Activated T-helper 17 cell treated with anti-CD3 and anti-CD28 coated beads, Interleukin-2, amount 50 U/mL, for 72 hours (primary cell): Measurements from ENCODE around the gene AXL. TPM values are rescaled to one million over a fixed set of nuclear protein-coding genes. Genes with fewer than 3 reads are reported as not detected.
"Not testable (repeated sequence)": the region's sequence is repeated elsewhere in the genome, so short reads cannot be mapped to it uniquely, and the experiment has no call there.

Source experiments
- ATAC-seq: fragments of 150-1000 bp; cut with Tn5 transposase; replicated peaks from 2 replicates; pipeline ENCODE4 v1.10.0; 2021; ENCODE audit warnings: mild to moderate bottlenecking, moderate library complexity
- H3K27ac Mint-ChIP-seq: one replicate; pipeline ENCODE4 v1.8.0; 2022; ENCODE audit warnings: mixed read lengths
- H3K27me3 Mint-ChIP-seq: one replicate; pipeline ENCODE4 v1.8.0; 2022; ENCODE audit warnings: mixed read lengths
- H3K36me3 Mint-ChIP-seq: one replicate; pipeline ENCODE4 v1.8.0; 2022; ENCODE audit warnings: low read depth, mild to moderate bottlenecking, mixed read lengths
- H3K4me1 Mint-ChIP-seq: one replicate; pipeline ENCODE4 v1.8.0; 2022; ENCODE audit warnings: mixed read lengths
- H3K4me3 Mint-ChIP-seq: one replicate; pipeline ENCODE4 v1.8.0; 2022; ENCODE audit warnings: mild to moderate bottlenecking, mixed read lengths
- H3K9me3 Mint-ChIP-seq: one replicate; pipeline ENCODE4 v1.8.0; 2022; ENCODE audit warnings: mixed read lengths
- total RNA-seq, 2 donors: library from RNA; stranded (reverse); gene quantifications; one replicate each; pipeline ENCODE4 v1.2.3, GENCODE V29; 2022

The AXL gene
- total RNA-seq, 2 donors from 2014 or later, result 0.04 to 2.3 TPM

DNA sequence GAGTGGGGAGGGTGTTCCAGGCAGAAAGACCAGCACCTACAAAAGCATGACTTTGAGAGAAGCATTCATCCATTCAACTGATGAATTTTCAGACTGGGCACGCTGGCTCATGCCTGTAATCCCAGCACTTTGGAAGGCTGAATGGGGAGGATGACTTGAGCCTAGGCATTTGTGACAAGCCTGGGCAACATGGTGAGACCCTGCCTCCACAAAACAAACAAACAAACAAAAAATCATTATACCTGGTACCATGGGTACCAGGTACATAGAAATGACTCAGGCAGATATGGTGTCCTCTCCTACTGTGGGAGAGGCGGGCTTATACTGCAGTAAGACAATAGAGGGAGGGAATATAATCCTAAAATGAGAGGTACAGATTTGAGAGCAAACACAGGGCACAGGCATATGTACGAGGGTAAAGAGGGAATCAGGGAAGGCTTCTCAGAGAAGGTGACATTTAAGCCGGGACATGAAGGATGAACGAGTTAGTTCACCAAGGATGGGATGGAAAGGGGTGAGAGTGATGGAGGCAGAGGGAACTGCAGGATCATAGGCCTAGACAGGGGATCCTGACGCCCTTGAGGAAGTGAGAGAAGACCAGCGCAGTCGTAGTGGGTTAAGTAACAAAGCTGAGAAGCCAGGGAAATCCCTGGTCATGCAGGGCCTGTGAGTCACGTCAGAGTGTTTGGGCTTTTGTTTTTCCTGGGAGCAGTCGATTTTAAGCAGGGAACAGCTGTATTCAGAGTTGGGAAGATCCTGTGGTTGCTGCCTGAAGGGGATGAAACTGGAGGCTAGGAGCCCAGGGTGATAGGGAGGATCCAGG, 23.1 kb upstream of the AXL start:
- no peak overlapping the region for H3K4me3 Mint-ChIP-seq
- H3K9me3 Mint-ChIP-seq, result no peaks in the 10 kb centered on the region
- peaks cover 30% of the 10 kb centered on the region for H3K27me3 Mint-ChIP-seq
- H3K27ac Mint-ChIP-seq, result no peak overlapping the region
- peaks cover 11% of the 10 kb centered on the region for H3K4me1 Mint-ChIP-seq
- no peaks in the 10 kb centered on the region for H3K36me3 Mint-ChIP-seq
- no peak for ATAC-seq

DNA sequence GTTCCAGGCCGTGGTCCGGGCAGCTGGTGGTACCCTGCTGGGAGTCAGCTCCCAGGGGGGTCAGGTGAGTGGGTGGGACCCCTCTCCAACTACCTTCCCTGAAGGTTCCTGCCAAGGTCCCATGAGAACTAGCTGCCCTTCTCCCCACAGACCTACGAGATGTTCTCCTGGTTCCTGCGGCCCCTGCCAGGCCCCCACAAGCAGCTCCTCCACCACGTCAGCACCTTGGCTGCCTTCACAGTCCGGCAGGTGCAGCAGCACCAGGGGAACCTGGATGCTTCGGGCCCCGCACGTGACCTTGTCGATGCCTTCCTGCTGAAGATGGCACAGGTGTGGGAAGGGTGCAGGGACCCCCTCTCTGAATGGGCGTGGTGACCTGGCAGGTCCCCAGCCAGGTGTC, 20.5 kb upstream of the AXL start:
- peaks cover 5% of the 10 kb centered on the region for H3K4me1 Mint-ChIP-seq
- H3K4me3 Mint-ChIP-seq, result no peak overlapping the region
- H3K9me3 Mint-ChIP-seq, result no peaks in the 10 kb centered on the region
- H3K27ac Mint-ChIP-seq, result no peak overlapping the region
- H3K27me3 Mint-ChIP-seq, result peaks cover 14% of the 10 kb centered on the region
- ATAC-seq, result no peak
- H3K36me3 Mint-ChIP-seq, result no peaks in the 10 kb centered on the region

DNA sequence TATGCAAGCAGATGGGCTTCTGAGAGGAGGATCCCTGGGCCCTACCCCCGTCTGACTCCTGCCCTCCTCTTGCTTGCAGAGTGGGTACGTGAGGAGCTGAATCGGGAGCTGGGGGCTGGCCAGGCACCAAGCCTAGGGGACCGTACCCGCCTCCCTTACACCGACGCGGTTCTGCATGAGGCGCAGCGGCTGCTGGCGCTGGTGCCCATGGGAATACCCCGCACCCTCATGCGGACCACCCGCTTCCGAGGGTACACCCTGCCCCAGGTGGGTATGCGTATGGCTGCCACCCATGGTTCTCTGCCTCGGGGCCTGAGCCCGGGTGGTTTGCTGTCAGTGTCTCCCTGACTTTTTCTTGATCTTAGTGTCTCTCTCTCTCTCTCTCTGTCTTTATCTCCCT, 15.7 kb upstream of the AXL start:
- H3K9me3 Mint-ChIP-seq, result no peaks in the 10 kb centered on the region

DNA sequence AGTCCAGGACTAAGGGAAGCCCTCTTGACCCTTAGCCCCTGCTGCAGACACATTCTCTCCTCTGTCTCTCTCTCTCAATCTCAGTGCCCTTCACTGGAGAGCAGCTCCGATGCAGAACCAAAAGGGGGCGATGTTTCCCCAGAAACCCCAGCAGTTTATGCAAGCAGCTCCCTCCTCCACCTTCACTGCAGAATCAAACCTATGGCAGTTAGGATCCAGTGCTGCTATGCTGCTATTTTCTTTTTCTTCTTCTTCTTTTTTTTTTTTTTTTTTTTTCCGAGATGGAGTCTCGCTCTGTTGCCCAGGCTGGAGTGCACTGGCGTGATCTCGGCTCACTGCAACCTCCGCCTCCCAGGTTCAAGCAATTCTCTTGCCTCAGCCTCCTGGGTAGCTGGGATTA, 14.7 kb upstream of the AXL start:
- Mint-ChIP-seq H3K4me1 (peaks cover 18% of the 10 kb centered on the region), H3K27ac (peak overlapping the region; percentile 63)
- not testable (repeated sequence) for H3K4me3 Mint-ChIP-seq, H3K27me3 Mint-ChIP-seq, H3K36me3 Mint-ChIP-seq, H3K9me3 Mint-ChIP-seq
- peak; percentile 97 for ATAC-seq

More for the DNA sequence above, 15.7 kb upstream of the AXL start:
- ATAC-seq, result no peak
- peaks cover 3% of the 10 kb centered on the region for H3K27me3 Mint-ChIP-seq
- no peak overlapping the region for H3K27ac Mint-ChIP-seq
- H3K36me3 Mint-ChIP-seq, result no peaks in the 10 kb centered on the region
- H3K4me3 Mint-ChIP-seq, result no peak overlapping the region
- H3K4me1 Mint-ChIP-seq, result peaks cover 18% of the 10 kb centered on the region

DNA sequence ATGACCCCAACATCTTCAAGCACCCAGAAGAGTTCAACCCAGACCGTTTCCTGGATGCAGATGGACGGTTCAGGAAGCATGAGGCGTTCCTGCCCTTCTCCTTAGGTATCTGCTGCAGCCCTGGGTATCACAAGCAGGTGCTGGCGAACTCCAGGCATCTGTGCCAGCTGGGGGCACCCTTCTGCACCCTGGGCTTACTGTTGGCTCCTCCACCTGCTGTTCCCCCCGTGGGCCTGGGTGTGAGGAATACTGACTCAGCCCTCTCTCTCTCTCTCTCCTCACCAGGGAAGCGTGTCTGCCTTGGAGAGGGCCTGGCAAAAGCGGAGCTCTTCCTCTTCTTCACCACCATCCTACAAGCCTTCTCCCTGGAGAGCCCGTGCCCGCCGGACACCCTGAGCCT, 13.0 kb upstream of the AXL start:
- peak; percentile 47 for ATAC-seq
- Mint-ChIP-seq H3K4me3 (no peak overlapping the region), H3K36me3 (no peaks in the 10 kb centered on the region), H3K9me3 (no peaks in the 10 kb centered on the region), H3K27ac (no peak overlapping the region), H3K27me3 (no peaks in the 10 kb centered on the region), H3K4me1 (peaks cover 18% of the 10 kb centered on the region)

DNA sequence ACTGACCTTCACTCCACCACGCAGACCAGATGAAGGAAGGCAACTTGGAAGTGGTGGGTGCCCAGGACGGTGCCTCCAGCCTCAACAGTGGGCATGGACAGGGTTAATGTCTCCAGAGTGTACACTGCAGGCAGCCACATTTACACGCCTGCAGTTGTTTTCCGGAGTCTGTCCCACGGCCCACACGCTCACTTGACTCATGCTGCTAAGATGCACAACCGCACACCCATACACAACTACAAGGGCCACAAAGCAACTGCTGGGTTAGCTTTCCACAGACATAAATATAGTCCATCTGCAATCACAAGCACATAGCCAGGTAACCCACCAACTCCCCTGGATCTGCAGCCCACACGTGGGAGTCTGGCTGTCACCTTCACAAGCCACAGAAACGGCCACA, 12.6 kb upstream of the AXL start:
- Mint-ChIP-seq H3K27me3 (no peaks in the 10 kb centered on the region), H3K4me3 (no peak overlapping the region), H3K36me3 (no peaks in the 10 kb centered on the region), H3K4me1 (peaks cover 18% of the 10 kb centered on the region), H3K27ac (no peak overlapping the region), H3K9me3 (no peaks in the 10 kb centered on the region)
- no peak for ATAC-seq

DNA sequence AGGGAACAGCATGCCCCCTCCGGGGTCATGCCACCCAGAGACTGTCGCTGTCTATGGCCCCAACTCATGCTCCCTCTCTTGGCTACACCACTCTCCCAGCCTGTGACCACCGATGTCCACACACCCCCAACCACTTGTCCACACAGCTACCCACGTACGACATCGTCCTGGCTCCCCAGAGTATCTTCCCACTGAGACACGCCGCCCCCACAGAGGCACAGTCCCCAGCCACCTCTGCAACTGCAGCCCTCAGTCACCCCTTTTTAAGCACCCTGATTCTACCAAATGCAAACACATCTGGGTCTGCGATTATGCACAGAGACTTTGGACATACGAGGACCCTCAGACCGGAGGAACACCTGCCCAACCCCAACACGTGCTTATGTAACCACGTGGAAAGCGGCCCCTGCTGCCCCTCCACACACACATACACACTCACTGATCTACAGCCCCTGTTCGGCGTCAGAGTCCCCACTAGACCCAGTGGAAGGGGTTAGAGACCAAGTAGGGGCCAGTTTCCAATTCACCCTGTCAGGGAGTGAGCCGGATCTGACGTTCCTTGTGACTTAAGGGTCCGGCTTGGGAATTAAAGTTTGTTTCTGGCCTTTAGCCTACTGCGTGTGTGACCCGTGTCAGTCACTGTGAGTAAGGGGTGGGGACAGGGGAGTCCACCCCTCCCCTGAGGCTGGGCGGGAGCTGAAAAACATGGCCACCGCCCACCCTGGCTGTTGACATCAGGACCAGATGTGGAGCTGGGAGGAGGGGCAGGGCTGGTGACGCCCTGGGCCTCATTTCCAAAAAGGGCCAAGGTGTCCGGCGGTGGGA, 11.9 kb upstream of the AXL start:
- no peak for ATAC-seq
- H3K4me3 Mint-ChIP-seq, result no peak overlapping the region
- H3K9me3 Mint-ChIP-seq, result no peaks in the 10 kb centered on the region
- no peak overlapping the region for H3K27ac Mint-ChIP-seq
- H3K36me3 Mint-ChIP-seq, result no peaks in the 10 kb centered on the region
- H3K4me1 Mint-ChIP-seq, result peaks cover 18% of the 10 kb centered on the region
- H3K27me3 Mint-ChIP-seq, result no peaks in the 10 kb centered on the region

DNA sequence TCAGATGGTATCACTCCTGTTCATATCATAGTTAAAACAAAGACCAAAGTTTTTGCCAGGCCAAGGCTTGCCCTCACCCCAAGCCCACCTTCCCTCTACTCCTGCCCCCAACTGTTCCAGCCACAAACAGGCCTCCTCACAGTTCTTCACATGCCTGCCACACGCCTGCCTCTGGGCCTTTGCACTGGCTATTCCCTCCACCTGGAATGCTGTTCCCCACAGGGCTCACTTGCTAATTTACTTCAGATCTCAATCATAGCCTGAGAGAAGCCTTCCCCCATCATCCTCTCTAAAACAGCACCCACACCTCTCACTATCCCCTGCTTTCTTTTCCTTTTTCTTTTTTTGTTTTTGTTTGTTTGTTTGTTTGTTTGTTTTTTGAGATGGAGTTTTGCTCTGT, 4.9 kb upstream of the AXL start:
- Mint-ChIP-seq H3K36me3 (no peaks in the 10 kb centered on the region), H3K27me3 (peaks cover 17% of the 10 kb centered on the region), H3K4me3 (no peak overlapping the region), H3K4me1 (no peaks in the 10 kb centered on the region), H3K9me3 (no peaks in the 10 kb centered on the region), H3K27ac (no peak overlapping the region)
- no peak for ATAC-seq

DNA sequence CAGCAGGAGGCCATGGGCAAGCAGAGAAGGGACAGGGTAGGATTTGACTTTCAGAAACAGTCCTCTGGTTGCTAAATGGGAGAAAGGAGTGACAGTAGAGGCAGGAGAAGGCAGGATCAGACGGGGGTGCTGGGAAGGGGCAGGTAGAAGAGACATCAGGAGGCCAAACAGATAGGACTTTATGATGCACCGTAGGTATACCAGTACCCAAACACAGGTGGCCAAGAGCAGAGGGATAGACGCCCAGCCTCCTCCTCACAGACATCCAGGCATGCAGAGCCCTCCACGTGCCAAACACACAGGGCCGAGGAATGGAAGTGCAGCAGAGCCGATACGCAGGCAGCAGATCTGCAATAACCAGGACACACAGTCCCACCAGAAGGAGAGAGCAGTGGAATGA, 1.3 kb upstream of the AXL start:
- Mint-ChIP-seq H3K4me3 (no peak overlapping the region), H3K4me1 (no peaks in the 10 kb centered on the region), H3K9me3 (no peaks in the 10 kb centered on the region), H3K27ac (no peak overlapping the region), H3K27me3 (peaks cover 37% of the 10 kb centered on the region), H3K36me3 (no peaks in the 10 kb centered on the region)
- ATAC-seq, result no peak

DNA sequence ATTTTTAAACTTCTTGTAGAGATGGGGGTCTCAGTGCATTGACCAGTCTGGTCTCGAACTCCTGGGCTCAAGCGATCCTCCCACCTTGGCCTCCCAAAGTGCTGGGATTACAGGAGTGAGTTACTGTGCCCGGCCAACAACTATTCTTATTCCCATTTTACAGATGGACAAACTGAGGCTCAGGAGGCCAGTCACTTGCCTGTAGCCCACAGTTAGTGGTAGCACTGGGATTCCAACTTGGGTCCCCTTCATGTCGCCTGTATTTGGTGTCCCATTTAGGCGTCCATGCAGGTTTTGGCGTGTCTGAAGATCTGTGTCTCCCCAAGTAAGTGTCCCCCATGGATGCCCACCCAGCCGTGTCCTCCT, 791 bp upstream of the AXL start:
- peaks cover 37% of the 10 kb centered on the region for H3K27me3 Mint-ChIP-seq
- H3K27ac Mint-ChIP-seq, result peak overlapping the region; percentile 38
- no peaks in the 10 kb centered on the region for H3K9me3 Mint-ChIP-seq
- H3K4me1 Mint-ChIP-seq, result no peaks in the 10 kb centered on the region
- H3K4me3 Mint-ChIP-seq, result no peak overlapping the region
- no peaks in the 10 kb centered on the region for H3K36me3 Mint-ChIP-seq
- no peak for ATAC-seq

DNA sequence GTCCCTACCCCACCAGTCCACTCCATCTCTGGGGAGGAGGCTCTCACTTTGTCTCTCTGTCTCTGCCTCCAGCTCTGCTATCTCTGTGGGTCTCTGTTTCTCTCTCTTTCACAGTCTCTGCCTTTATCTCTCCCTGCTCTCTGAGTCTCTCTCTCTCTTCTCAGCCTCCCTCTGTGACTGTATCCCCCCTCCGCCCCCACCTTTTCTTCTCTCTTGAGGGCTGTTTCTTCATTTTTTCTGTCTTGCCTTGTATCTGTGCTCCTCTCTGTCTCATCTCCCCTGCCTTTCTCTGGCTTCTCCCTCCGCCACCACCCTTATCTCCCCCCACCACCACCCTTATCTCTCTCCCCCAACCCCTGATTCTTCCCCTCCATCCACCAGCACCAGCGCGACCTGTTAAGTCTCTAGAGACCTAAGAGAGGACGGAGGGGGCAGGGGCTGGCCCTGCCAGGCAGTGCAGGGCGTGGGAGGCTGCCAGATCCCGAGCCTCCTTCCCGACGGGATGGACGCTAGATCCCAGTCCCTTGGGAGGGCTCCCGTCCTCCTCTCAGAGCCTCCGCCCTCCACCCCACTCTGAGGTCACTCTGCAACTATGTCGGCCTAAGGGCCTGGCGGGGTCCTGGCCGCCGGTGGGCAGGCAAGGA, 1.0 kb downstream of the AXL start:
- H3K4me1 Mint-ChIP-seq, result peaks cover 7% of the 10 kb centered on the region
- H3K27me3 Mint-ChIP-seq, result peaks cover 37% of the 10 kb centered on the region
- ATAC-seq, result no peak
- H3K27ac Mint-ChIP-seq, result no peak overlapping the region
- no peaks in the 10 kb centered on the region for H3K9me3 Mint-ChIP-seq
- no peak overlapping the region for H3K4me3 Mint-ChIP-seq
- H3K36me3 Mint-ChIP-seq, result no peaks in the 10 kb centered on the region

DNA sequence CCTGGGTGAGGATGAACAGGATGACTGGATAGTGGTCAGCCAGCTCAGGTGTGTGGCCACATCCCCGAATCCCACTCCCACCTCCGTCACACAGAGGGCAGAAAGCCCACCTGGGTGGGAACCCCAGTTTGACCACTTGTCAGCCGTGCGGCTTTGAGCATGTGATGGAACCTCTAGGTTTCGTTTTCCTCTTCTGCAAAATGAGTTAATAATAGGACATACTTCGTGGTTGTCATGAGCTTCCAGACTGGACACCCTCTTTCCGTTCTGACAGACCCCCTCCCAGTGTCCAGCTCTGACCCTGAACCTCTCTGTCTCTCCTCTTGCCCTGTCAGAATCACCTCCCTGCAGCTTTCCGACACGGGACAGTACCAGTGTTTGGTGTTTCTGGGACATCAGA, 1.8 kb downstream of the AXL start:
- Mint-ChIP-seq H3K9me3 (no peaks in the 10 kb centered on the region), H3K4me3 (no peak overlapping the region), H3K36me3 (peaks cover 4% of the 10 kb centered on the region), H3K4me1 (peaks cover 14% of the 10 kb centered on the region), H3K27ac (no peak overlapping the region), H3K27me3 (peaks cover 37% of the 10 kb centered on the region)
- ATAC-seq, result no peak

DNA sequence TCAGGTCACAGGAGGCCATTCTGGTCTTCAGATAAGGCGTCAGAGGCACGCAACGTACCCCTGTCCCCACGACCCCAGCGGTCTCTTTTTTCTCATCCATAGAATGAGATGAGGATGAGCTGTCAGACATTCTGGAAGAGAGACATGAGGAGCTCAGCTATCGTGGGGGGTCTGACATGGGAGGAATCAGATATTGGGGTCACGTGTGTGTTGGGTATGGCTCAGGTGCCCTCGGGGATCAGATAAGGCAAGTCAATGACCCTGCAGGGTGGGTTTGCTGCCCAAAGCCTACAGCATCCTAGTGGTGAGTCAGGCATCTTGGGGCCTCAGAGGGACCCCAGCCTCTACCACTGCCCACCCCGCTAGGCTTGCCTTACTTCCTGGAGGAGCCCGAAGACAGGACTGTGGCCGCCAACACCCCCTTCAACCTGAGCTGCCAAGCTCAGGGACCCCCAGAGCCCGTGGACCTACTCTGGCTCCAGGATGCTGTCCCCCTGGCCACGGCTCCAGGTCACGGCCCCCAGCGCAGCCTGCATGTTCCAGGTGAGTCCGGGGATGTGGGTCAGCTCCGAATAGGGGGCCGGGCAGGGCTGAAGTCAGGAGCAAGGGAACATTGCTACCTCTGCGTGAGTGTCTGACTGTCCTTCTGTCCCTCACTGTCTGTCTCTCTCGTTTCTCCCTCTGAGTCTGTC, 2.6 kb downstream of the AXL start:
- Mint-ChIP-seq H3K4me1 (peaks cover 15% of the 10 kb centered on the region), H3K9me3 (no peaks in the 10 kb centered on the region), H3K27me3 (peaks cover 36% of the 10 kb centered on the region), H3K27ac (peak overlapping the region; percentile 95), H3K4me3 (no peak overlapping the region), H3K36me3 (peaks cover 5% of the 10 kb centered on the region)
- no peak for ATAC-seq

DNA sequence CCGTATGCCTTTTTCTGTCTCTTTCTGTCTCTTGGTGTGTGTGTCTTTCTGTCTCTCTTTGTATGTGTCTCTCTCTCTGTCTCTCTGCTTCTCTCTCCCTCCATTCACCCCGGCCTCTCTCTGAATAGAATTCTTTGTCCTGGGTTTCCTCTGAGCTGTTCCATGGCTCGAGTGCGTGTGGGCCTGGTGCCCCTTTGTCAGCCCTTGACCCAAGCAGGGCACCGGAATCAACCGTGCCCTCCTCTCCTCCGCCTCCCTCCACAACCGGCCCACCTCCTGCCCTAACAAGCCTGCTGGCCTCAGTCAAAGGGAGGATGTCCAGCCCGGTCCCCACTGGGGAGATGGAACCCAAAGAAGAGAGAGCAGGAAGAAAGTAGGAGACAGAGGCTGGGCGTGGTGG, 3.2 kb downstream of the AXL start:
- peak overlapping the region; percentile 95 for H3K27ac Mint-ChIP-seq
- H3K9me3 Mint-ChIP-seq, result no peaks in the 10 kb centered on the region
- H3K4me3 Mint-ChIP-seq, result no peak overlapping the region
- ATAC-seq, result no peak
- H3K36me3 Mint-ChIP-seq, result peaks cover 5% of the 10 kb centered on the region
- peaks cover 31% of the 10 kb centered on the region for H3K27me3 Mint-ChIP-seq
- peaks cover 15% of the 10 kb centered on the region for H3K4me1 Mint-ChIP-seq
